HG02678 (cell line): ENCODE results near the gene CNTN3.

Experiments used
- ATAC-seq: cut with Tn5 transposase; IDR thresholded peaks from one replicate; pipeline ENCODE4 v1.9.1; 2021; ENCODE audit warnings: mild to moderate bottlenecking, moderate library complexity; ENCODE audit not compliant: unreplicated experiment

CNTN3 gene

GRCh38 chr3:74613060-74613459, 1.4 kb downstream of the CNTN3 start:
- no peak for ATAC-seq

GRCh38 chr3:74611206-74611605, 3.3 kb downstream of the CNTN3 start:
- ATAC-seq = no peak

- no peak for ATAC-seq
Measured at GRCh38 chr3:74607803-74608202, 6.7 kb downstream of the CNTN3 start.

- ATAC-seq = no peak
Measured at GRCh38 chr3:74606996-74607395, 7.5 kb downstream of the CNTN3 start.

- no peak for ATAC-seq
Measured at GRCh38 chr3:74605437-74605836, 9.0 kb downstream of the CNTN3 start.

- no peak for ATAC-seq
Measured at GRCh38 chr3:74603292-74603691, 11.2 kb downstream of the CNTN3 start.

- no peak for ATAC-seq
Measured at GRCh38 chr3:74602471-74602870, 12.0 kb downstream of the CNTN3 start.

GRCh38 chr3:74601793-74602192, 12.7 kb downstream of the CNTN3 start:
- no peak for ATAC-seq

GRCh38 chr3:74599564-74599963, 14.9 kb downstream of the CNTN3 start:
- no peak for ATAC-seq

- no peak for ATAC-seq
Measured at GRCh38 chr3:74593152-74593551, 21.3 kb downstream of the CNTN3 start.

GRCh38 chr3:74592359-74592758, 22.1 kb downstream of the CNTN3 start:
- ATAC-seq = no peak

GRCh38 chr3:74591946-74592345, 22.5 kb downstream of the CNTN3 start:
- ATAC-seq = no peak

- ATAC-seq = no peak
Measured at GRCh38 chr3:74591342-74591741, 23.1 kb downstream of the CNTN3 start.

- ATAC-seq = no peak
Measured at GRCh38 chr3:74590620-74591262, 23.7 kb downstream of the CNTN3 start.

GRCh38 chr3:74584782-74585181, 29.7 kb downstream of the CNTN3 start:
- no peak for ATAC-seq

- ATAC-seq = no peak
Measured at GRCh38 chr3:74582982-74583381, 31.5 kb downstream of the CNTN3 start.

GRCh38 chr3:74575857-74576256, 38.6 kb downstream of the CNTN3 start:
- ATAC-seq = no peak

- ATAC-seq = no peak
Measured at GRCh38 chr3:74571118-74571517, 43.3 kb downstream of the CNTN3 start.
